GM11168 (cell line): Measurements from ENCODE around the gene CCL3.
"Not testable (repeated sequence)": the region's sequence is repeated elsewhere in the genome, so short reads cannot be mapped to it uniquely, and the experiment has no call there.

Experiments used
- in situ Hi-C: fragments of 300-500 bp; cut with MboI; formaldehyde crosslinking; loops from one replicate; pipeline ENCODE4 v1.12.0; 2022; ENCODE audit warnings: low sequenced_read_pairs; ENCODE audit not compliant: unreplicated experiment

Gene CCL3

DNA sequence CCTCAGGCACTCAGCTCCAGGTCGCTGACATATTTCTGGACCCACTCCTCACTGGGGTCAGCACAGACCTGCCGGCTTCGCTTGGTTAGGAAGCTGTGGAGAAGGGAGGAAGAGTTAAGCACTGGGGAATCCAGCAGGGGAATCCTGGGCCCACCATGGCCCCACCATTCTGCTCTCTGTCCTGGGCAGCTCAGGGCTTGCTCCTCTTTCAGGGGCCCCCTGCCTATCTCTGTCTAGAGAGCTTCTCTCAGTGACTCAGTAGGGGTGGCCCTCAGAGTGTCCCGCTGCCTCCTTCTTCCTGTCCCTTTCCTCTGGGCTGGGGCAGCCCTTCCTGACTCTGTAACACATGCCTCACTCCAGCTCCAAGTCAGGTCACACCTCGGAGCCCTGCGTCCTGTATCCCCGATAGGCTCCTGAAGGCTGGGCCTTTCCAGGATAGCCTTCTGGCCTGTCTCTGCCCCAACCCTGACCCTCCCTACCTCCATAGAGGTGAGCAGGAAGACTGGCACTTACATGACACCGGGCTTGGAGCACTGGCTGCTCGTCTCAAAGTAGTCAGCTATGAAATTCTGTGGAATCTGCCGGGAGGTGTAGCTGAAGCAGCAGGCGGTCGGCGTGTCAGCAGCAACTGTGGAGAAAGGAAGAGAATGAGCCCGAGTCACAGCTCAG, 1.1 kb downstream of the CCL3 start:
- in situ Hi-C loops: loop anchor here (5.0 kb wide), 1 partner anchor 103 kb away; no protein-coding TSS in a partner anchor

DNA sequence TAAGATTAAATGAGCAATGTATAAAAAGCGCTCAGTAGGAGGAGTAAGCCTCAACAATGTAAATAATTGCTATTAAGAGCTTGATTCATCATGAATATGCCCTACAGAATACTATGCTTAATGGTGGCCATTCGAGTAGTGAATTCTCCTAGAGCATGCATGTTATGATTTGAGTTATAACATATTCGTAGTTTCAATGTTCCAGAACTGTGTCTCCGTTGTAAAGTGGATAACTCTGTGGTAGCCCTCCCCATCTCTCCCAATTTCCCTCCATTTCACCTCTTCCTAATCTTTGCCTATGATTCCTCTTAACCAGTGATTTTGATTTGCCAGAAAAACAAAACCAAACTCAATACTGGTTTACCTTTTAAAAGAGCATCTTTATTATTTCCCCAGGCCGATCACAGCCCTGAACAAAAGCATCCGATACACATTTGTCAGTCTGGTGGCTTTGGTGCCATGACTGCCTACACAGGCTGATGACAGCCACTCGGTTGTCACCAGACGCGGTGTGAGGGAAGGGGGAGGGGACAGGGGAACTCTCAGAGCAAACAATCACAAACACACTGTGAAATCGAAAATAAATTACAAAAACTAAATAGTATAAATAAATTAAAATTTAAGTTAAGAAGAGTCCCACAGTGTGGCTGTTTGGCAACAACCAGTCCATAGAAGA, 1.9 kb downstream of the CCL3 start:
- in situ Hi-C loops: loop anchor here (5.0 kb wide), 1 partner anchor 104 kb away; no protein-coding TSS in a partner anchor

DNA sequence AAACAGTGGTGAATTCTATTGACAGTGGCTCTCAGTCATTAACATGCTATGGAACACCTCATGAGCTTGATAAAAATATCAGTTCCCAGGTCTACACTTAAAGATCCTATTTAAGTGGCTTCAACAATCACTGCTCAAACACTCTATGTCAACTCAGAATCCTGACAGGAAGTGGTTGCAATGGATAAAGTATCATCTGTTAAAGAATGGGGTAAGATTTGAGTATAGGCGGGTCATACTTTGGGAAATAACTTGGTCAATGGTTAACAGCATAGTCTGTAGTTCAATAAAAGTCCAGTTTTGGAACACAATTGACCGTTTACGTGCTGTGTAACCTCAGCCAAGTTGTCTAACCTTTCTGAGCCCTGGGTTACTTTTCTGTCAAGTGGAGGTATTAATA, 2.5 kb downstream of the CCL3 start:
- in situ Hi-C loops: loop anchor here (5.0 kb wide), 1 partner anchor 105 kb away; no protein-coding TSS in a partner anchor

DNA sequence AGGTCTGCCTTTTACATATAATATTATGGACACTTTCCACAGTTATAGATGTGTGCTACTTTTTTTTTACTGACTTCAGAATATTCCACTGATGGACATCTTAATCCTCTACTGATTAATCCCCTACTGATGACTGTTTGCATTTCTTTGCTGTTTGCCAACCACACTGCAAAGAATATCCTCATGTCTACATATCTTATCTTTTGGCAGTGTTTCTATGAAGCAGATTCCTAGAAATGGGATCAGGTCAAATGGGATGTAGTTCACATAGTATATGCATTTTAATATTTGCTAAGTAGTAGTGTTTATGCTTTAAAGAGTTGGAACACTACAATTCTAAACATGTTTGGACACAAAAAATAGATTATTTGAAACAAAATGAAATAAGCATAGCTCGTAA, 3.2 kb downstream of the CCL3 start:
- in situ Hi-C loops: loop anchor here (5.0 kb wide), 1 partner anchor 106 kb away; no protein-coding TSS in a partner anchor

DNA sequence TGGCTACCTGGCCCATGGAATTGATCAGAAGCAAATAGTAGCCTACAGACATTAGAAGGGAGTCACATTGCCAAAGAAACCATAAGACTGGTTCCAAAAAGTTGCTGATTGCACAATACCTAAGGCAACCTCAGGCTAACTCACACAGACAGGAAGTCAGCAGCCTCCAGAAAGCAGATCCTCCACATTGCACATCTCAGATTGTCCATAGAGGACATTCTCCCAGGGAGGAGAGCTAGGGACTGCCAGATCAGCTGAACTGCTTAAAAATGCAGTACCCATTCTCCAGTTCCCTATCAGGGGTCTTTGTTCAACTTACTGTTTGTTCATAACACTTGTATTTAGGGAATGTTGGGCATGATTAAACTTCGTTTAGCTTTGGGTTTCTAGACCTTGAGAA, 4.2 kb downstream of the CCL3 start:
- in situ Hi-C loops: loop anchor here (5.0 kb wide), 1 partner anchor 107 kb away; no protein-coding TSS in a partner anchor

DNA sequence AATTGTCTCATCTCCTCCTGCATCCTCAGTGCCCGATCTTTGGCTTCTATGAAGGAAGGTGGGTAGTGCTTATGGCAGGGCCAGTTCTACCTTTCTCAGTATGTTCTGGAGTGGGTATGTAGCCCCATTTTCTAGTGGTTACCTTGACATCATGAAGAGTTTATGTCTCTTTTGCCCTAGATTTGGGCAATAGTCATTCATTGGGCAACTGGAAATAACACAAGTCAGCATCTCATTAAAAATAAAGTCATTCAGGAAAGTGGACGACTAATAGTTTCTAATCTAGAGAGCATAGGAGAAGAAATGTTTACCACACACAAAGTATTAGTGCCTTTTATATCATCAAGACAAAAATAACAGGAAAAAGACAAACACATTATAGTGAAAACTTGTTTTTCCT, 6.3 kb downstream of the CCL3 start:
- in situ Hi-C loops: not testable (repeated sequence)

DNA sequence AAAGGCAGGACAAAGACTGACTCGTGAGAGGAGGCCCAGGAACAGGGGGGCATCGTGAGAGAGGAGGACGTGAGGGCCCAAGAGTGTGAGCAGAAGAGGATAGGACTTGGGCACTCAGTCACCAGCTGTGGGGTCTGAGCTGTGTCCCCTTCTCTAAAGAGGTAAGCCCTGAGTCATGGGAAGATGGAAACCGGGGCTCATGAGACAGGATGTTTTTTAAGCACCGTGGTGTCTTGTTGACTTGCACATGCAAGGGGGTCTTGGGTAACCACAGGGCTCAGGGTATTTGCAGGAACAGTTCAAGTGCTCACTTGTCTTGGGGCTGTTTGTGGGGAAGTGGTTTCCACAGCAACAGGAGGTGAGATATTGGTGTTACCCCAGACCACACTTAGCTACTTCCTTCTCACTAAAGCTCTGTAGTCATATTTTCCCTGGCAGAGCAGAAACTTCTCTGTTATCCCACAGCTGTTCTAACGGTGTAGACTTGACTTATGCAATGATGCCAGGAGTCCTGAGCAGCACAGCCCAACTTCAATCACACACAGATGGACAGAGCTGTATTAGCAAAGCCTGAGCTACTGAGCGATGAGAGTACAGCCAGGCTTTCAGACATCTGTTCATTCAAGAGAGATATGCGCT, 7.3 kb downstream of the CCL3 start:
- in situ Hi-C loops: not testable (repeated sequence)

DNA sequence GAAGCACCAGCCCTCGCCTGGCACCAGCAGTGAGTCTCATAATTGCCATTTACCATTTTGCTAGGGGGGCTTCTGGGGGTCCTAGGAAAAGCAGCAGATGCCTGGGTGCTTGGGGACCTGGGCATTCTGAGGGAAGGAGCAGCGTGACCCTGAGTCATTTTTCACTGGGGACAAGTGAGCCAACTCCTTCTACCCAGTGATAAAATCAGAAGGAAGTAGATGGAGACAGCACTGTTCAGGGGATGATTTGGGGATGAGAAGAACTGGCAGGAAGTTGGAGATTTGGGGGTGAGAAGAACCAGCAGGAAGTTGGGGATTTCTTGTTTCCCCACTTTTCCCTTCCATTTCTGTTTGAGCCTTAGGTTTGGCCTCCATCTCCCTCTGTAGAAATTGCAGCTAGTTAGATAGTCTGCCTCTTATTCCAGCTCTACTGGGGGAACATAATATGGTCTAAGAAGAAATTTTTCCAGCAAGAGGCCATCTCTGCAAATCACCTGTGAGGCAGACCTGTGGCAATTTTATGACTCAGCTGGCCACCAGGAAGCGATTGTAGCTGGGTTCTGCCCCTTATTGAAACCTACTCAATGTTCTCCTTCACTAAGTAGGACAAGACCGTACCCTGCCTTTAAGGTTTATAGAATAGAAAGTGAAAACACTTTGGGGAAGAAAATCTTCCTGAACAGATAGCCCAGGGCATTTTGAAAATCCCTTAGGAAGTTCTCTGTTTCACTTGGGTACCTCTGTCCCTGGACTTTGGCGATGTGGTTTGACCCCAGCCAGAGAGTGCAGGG, 8.1 kb downstream of the CCL3 start:
- in situ Hi-C loops: not testable (repeated sequence)

DNA sequence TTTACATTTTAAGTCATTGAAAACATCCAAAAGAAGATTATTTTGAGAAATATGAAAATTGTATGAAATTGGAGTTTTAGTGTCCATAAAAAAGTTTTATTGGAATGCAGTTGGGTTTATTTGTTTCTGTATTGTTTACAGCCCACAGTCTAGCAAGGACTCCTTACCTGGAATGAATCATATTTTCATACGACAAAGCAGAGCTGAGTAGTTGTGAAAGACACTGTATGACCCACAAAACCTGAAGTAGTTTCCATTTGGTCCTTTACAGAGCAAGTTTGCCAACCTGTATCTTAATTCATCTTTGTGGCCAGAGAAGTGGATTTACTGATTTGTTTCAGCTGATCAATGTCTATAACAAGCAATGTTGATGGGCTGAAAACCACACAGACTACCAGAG, 15.6 kb downstream of the CCL3 start:
- in situ Hi-C loops: loop anchor here (10.0 kb wide), 2 partner anchors 70 to 100 kb away; no protein-coding TSS in a partner anchor

DNA sequence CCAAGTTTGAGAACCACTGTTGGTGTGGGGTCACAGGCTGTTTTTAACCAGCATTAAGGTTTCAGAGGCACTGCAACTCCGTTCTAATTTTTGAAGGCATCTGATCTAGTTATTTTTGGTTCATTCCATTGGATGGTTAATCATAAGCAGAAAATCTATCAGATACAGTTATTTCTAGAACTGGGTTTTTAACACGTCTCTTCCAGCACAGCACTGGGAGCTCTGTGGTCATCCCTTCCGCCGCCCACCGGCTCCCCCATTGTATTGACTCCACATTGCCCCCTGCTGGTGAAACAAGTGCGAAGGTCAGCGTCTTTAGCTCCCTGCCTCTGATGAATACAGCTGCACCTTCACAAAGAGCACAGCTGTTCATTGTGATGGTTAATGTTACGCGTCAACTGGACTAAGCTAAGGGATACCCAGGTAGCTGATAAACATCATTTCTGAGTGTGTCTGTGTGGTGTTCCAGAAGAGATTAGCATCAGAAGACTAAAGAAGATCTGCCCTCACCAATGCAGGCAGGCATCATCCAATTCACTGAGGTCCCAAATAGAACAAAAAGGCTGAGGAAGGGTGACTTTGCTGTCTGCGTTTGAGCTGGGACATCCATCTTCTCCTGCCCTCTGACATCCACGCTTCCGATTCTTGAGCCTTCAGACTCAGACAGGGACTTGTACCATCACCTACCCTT, 17.4 kb downstream of the CCL3 start:
- in situ Hi-C loops: loop anchor here (10.0 kb wide), 2 partner anchors 72 to 98 kb away; no protein-coding TSS in a partner anchor

DNA sequence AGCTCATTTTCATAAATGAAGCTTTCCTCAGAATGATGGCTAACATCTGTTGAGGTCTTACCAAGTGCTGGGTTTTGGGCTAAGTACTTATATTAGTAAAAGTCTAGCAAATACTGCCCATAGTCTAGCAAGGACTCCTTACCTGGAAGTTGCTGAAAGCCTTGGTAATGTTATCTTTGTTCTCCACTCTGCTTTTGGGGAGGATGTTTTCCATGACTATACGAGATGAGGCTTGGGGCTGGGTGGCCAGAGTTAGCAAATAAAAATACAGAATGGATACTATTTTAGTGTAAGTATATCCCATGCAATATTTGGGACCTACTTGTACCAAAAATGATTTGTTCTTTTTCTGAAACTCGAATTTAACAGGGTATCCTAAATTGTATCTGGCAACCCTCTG, 18.2 kb downstream of the CCL3 start:
- in situ Hi-C loops: loop anchor here (10.0 kb wide), 2 partner anchors 73 to 97 kb away; no protein-coding TSS in a partner anchor

DNA sequence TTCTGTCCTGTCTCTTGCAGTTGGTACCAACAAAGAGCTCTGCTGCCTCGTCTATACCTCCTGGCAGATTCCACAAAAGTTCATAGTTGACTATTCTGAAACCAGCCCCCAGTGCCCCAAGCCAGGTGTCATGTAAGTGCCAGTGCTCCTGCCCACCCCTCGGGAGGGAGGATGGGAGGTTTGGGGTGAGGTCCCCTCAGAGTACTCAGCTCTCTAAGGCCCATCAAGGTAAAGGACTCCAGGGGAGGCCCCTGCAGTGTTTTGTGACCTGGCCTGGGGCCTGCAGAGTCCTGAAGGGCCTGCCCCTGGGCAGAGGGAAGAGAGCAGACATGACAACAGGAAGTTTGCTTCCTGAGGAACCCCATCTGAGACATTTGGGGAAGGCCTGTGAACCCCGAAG, 19.5 kb downstream of the CCL3 start:
- in situ Hi-C loops: loop anchor here (10.0 kb wide), 2 partner anchors 74 to 96 kb away; no protein-coding TSS in a partner anchor

DNA sequence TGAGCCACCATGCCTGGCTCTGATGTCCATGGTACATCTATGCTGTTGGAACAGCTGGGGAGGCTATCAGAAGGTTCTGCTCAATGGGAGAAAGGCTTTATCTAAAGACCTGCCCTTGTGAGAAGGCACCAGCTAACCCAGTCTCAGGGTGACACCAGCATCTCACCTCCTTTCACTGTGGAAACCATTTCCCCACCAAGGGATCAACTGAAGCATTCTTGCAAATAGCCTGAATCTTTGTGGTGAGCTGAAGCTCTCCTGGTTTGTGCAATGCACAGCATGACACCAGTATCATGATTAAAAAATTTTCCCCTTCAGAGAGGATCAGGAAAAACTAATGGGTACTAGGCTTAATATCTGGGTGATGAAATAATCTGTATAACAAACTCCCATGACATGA, 20.8 kb downstream of the CCL3 start:
- in situ Hi-C loops: no loop called here

DNA sequence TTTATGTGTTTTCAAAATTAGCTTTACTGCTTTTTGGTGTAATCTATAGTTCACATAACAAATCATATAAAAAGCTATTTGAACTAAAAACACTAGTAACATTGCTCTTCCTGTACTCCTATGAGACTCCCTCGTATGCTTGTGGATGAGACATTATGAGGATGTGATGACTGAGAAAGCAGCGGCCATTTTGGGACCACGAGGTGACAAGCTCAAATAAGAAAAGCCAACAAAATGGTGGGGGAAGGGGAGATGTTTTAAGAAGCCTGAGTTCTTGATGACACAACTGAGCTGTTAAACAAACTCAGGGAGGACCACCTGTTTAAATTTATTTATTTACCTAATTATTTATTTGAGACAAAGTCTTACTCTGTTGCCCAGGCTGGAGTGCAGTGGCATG, 21.4 kb downstream of the CCL3 start:
- in situ Hi-C loops: no loop called here

DNA sequence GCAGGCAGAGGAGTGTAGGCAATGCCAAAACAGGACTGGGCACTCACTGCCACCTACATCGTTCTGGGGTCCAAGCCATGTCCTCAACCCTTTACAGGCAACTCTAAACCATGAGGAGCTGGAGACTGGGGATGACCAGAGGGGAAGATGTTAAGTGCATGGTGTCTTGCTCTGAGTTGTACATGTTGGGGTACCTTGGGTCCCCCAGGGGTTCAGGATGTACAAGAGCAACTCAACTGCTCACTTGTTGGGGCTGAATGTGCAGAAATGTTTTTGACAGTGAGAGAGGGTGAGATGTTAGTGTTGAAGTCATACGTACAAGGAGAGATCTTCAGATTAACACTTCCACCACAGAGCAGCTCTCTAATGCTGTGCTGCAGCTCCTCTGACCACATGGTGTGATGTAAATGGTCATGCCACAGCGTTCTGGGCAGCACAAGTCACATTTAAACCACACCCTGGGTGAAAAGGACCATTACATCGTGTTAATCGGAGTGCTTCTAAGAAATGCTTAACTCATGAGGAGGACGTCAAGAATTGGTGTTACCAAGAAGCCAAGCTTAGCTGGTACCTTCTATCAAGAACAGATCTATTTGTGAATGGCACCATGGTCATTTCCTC, 23.5 kb downstream of the CCL3 start:
- in situ Hi-C loops: no loop called here

DNA sequence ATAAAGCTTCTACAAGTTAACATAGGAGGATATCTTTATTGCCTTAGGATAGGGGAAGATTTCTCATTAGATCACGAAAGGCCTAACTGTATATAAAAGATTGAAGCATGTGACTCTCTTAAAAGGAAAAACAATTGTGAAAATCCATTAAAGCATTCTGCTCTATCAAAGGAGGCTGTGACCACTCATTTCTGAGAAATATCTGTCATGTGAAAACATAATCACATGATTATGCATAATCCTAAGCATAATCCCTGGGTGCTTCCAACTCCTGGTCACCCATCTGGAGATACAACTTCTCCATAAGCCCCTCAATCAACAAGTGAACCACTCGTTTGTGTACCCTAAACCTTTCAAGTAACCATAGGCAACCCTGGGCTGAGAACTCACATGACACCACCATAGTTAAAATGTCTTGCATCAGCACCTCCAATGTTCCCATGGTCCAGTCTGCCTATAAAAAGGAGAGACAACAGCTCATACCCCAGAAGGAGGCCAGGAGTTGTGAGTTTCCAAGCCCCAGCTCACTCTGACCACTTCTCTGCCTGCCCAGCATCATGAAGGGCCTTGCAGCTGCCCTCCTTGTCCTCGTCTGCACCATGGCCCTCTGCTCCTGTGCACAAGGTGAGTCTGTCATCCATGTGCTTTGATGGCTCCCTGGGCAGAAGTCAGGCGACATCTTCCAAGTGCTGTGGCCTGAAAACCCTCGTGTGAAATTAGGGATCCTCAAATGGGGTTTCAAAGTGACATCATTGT, 26.0 kb downstream of the CCL3 start, which contains the start of gene CCL18:
Gene CCL18 (plus strand): TSS at position 487 of the 756 bp plus-strand sequence. CDS start 71 bp downstream, at position 558.
- in situ Hi-C loops: no loop called here

DNA sequence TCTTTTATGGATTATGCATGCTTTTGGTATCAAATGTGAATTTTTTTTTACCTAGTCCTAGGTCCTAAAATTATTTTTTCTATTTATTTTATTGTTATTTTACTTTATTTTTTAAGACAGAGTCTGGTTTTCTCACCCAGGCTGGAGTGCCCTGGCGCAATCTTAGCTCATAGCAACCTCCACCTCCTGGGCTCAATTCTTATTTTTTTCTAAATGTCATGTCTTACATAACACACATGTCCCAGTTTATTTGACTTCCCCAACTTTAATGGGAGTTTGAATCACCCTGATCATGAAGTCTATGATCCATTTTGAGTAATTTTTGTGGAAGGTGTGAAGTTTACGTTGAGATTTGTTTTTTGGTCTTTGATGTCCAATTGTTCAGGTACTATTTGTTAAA, 29.1 kb downstream of the CCL3 start:
- in situ Hi-C loops: no loop called here

DNA sequence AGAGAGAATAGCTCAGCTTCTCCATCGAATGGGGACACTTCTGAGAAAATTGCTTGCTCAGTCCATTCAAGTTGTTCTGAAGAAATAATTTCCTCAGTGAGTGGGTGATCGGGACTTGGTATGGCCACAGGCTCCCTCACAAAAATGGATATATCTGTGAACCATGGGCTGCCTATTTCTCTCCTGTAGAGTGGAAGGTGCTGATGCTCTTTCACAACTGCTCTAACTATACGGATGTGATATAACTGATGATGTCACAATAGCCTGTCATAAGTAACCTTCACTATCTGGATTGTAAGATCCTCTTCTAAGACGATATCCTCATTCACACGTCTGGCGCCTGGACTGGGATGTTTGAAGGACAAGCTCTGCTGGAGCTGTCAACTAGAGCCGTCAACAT, 30.5 kb downstream of the CCL3 start:
- in situ Hi-C loops: no loop called here
